ENCODE results near the gene CNTN5. TPM values are rescaled to one million over a fixed set of nuclear protein-coding genes. Genes with fewer than 3 reads are reported as not detected.

Gene CNTN5
- total RNA-seq, 4 donors from 2014 or later, result not detected

GRCh38 chr11:100353083-100353482 is 1332.3 kb downstream of the CNTN5 start:
- ATAC-seq (ENCODE audit: low FRiP score) (no peak), DNase-seq (ENCODE audit: low spot score) (no peak)
- TF ChIP-seq CTCF (IDR thresholded peaks at IDR 0.05), result no peak

GRCh38 chr11:100354736-100355135 is 1334.0 kb downstream of the CNTN5 start:
- ATAC-seq (ENCODE audit: low FRiP score), result no peak
- DNase-seq (ENCODE audit: low spot score), result no peak
- TF ChIP-seq CTCF (IDR thresholded peaks at IDR 0.05), result no peak

- no peak for ATAC-seq (ENCODE audit: low FRiP score)
- no peak for DNase-seq (ENCODE audit: low spot score)
- TF ChIP-seq CTCF (IDR thresholded peaks at IDR 0.05), result no peak
Observed at GRCh38 chr11:100356035-100356434, 1335.3 kb downstream of the CNTN5 start.

- no peak for TF ChIP-seq CTCF (IDR thresholded peaks at IDR 0.05)
- DNase-seq (ENCODE audit: low spot score), result no peak
Observed at GRCh38 chr11:100359281-100359680, 1338.5 kb downstream of the CNTN5 start.

GRCh38 chr11:100367892-100368291 is 1347.1 kb downstream of the CNTN5 start:
- TF ChIP-seq CTCF (IDR thresholded peaks at IDR 0.05), result no peak
- ATAC-seq (ENCODE audit: low FRiP score) (no peak), DNase-seq (ENCODE audit: low spot score) (no peak)

More at GRCh38 chr11:100359281-100359680, 1338.5 kb downstream of the CNTN5 start:
- ATAC-seq (ENCODE audit: low FRiP score), result no peak

GRCh38 chr11:100383357-100383865 is 1362.7 kb downstream of the CNTN5 start:
- DNase-seq (ENCODE audit: low spot score) (no peak), ATAC-seq (ENCODE audit: low FRiP score) (no peak)
- TF ChIP-seq CTCF (IDR thresholded peaks at IDR 0.05), result no peak

- no peak for ATAC-seq (ENCODE audit: low FRiP score)
- no peak for TF ChIP-seq CTCF (IDR thresholded peaks at IDR 0.05)
- no peak for DNase-seq (ENCODE audit: low spot score)
Observed at GRCh38 chr11:100396266-100396665, 1375.5 kb downstream of the CNTN5 start.
